ENCODE measurements around the gene POU2AF1. TPM values are rescaled to one million over a fixed set of nuclear protein-coding genes. Genes with fewer than 3 reads are reported as not detected.

The POU2AF1 gene
- total and polyA plus RNA-seq, 2 experiments from 2014 or later = not detected

DNA sequence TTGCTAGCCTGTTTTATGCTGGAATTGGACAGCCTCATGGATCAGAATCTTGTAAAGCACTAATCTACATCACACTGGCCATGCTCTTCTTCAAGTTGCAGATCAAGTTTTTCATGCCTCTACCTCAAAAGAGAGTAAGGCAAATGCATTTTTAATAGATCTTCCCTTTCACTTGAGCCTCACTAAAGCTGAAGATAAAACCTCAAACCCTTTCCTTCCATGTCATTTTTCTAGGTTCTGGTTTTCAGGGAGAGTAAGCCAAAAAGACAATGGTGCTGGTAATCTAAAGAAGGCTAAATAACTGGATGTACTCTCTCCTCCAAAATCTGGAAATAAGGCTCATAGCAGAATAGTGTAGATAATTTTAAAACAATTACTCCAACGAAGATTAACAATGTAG lies 28.3 kb downstream of the POU2AF1 start:
- H3K27ac Mint-ChIP-seq = no peak overlapping the region
- H3K79me2 ChIP-seq (replicated peaks; ENCODE audit: insufficient read depth) = no peaks in the 10 kb centered on the region
- H3K36me3 ChIP-seq (ENCODE audit: insufficient read depth) = no peaks in the 10 kb centered on the region
- H3K27me3 ChIP-seq (ENCODE audit: insufficient read depth) = no peaks in the 10 kb centered on the region
- peaks cover 2% of the 10 kb centered on the region for H3K27me3 Mint-ChIP-seq (ENCODE audit: insufficient read depth, low read depth, poor library complexity)
- no peak overlapping the region for H3K27ac ChIP-seq (ENCODE audit: low read depth)
- H3K4me3 Mint-ChIP-seq = no peak overlapping the region
- ATAC-seq (no peak), DNase-seq (ENCODE audit: low spot score) (no peak)
- 0 out of 2 replicates have a peak, but pooled peaks cover 3% of the 10 kb centered on the region for H3K9me2 ChIP-seq (ENCODE audit: insufficient read depth)
- H3K4me1 Mint-ChIP-seq = no peaks in the 10 kb centered on the region
- H3K4me3 ChIP-seq = no peak overlapping the region
- no peaks in the 10 kb centered on the region for H3K9me3 Mint-ChIP-seq
- H4K20me1 ChIP-seq (replicated peaks; ENCODE audit: insufficient read depth) = no peaks in the 10 kb centered on the region
- TF ChIP-seq ZNF331 (CRISPR knock-in tag; IDR thresholded peaks at IDR 0.05; ENCODE audit: low read depth) (no peak), CREB1 (CRISPR knock-in tag; IDR thresholded peaks at IDR 0.05; ENCODE audit: low read depth) (no peak), STAT1 (IDR thresholded peaks at IDR 0.05; ENCODE audit: unreplicated experiment) (no peak), ZNF114 (CRISPR knock-in tag; IDR thresholded peaks at IDR 0.05) (no peak), NANOG (IDR thresholded peaks at IDR 0.05; ENCODE audit: borderline replicate concordance) (no peak)
- H3F3A ChIP-seq (replicated peaks; ENCODE audit: low read depth) = no peaks in the 10 kb centered on the region
- no peaks in the 10 kb centered on the region for H3K36me3 Mint-ChIP-seq (ENCODE audit: low read depth)
- H3K4me1 ChIP-seq (ENCODE audit: insufficient read depth) = no peaks in the 10 kb centered on the region
- H3K4me2 ChIP-seq = no peak overlapping the region
- peak overlapping the region; percentile 29; the same call in 1 of the 2 replicates for H2AFZ ChIP-seq

DNA sequence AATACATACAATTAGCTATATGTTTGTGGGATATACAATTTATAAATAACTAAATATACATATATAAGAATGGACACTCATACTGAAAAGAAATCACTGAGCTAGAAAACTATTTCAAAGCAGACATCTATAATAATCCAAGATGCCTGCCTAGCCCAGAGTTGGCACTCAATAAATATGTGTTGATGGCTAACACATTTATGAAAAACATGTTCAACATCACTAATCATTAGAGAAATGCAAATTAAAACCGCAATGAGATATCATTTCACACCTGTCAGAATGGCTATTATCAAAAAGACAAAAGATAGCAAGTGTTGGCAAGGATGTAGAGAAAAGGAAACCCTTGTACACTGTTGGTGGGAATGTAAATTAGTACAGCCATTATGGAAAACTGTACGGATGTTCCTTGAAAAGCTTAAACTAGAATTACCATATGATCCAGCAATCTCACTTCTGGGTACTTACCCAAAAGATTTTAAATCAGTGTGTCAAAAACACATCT lies 29.8 kb downstream of the POU2AF1 start:
- DNase-seq (ENCODE audit: low spot score) (no peak), ATAC-seq (no peak)
- Histone ChIP-seq H3K27ac (ENCODE audit: low read depth) (no peak overlapping the region), H3K9me2 (ENCODE audit: insufficient read depth) (0 out of 2 replicates have a peak, but pooled peaks cover 3% of the 10 kb centered on the region), H3K4me3 (no peak overlapping the region), H3K79me2 (replicated peaks; ENCODE audit: insufficient read depth) (no peaks in the 10 kb centered on the region), H4K20me1 (replicated peaks; ENCODE audit: insufficient read depth) (no peaks in the 10 kb centered on the region), H3K36me3 (ENCODE audit: insufficient read depth) (no peaks in the 10 kb centered on the region), H2AFZ (no peak overlapping the region), H3K27me3 (ENCODE audit: insufficient read depth) (no peaks in the 10 kb centered on the region), H3F3A (replicated peaks; ENCODE audit: low read depth) (no peaks in the 10 kb centered on the region), H3K4me2 (no peak overlapping the region), H3K4me1 (ENCODE audit: insufficient read depth) (no peaks in the 10 kb centered on the region)
- TF ChIP-seq CREB1 (CRISPR knock-in tag; IDR thresholded peaks at IDR 0.05; ENCODE audit: low read depth) (no peak), NANOG (IDR thresholded peaks at IDR 0.05; ENCODE audit: borderline replicate concordance) (no peak), STAT1 (IDR thresholded peaks at IDR 0.05; ENCODE audit: unreplicated experiment) (no peak)
- TF ChIP-seq, protein P1, sequence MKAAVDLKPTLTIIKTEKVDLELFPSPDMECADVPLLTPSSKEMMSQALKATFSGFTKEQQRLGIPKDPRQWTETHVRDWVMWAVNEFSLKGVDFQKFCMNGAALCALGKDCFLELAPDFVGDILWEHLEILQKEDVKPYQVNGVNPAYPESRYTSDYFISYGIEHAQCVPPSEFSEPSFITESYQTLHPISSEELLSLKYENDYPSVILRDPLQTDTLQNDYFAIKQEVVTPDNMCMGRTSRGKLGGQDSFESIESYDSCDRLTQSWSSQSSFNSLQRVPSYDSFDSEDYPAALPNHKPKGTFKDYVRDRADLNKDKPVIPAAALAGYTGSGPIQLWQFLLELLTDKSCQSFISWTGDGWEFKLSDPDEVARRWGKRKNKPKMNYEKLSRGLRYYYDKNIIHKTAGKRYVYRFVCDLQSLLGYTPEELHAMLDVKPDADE (IDR thresholded peaks at IDR 0.05) = no peak
- TF ChIP-seq, protein P2, sequence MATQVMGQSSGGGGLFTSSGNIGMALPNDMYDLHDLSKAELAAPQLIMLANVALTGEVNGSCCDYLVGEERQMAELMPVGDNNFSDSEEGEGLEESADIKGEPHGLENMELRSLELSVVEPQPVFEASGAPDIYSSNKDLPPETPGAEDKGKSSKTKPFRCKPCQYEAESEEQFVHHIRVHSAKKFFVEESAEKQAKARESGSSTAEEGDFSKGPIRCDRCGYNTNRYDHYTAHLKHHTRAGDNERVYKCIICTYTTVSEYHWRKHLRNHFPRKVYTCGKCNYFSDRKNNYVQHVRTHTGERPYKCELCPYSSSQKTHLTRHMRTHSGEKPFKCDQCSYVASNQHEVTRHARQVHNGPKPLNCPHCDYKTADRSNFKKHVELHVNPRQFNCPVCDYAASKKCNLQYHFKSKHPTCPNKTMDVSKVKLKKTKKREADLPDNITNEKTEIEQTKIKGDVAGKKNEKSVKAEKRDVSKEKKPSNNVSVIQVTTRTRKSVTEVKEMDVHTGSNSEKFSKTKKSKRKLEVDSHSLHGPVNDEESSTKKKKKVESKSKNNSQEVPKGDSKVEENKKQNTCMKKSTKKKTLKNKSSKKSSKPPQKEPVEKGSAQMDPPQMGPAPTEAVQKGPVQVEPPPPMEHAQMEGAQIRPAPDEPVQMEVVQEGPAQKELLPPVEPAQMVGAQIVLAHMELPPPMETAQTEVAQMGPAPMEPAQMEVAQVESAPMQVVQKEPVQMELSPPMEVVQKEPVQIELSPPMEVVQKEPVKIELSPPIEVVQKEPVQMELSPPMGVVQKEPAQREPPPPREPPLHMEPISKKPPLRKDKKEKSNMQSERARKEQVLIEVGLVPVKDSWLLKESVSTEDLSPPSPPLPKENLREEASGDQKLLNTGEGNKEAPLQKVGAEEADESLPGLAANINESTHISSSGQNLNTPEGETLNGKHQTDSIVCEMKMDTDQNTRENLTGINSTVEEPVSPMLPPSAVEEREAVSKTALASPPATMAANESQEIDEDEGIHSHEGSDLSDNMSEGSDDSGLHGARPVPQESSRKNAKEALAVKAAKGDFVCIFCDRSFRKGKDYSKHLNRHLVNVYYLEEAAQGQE (IDR thresholded peaks at IDR 0.05; ENCODE audit: unreplicated experiment) = no peak
- H3K4me3 Mint-ChIP-seq = no peak overlapping the region
- no peaks in the 10 kb centered on the region for H3K4me1 Mint-ChIP-seq
- H3K27me3 Mint-ChIP-seq (ENCODE audit: insufficient read depth, low read depth, poor library complexity) = no peaks in the 10 kb centered on the region
- no peaks in the 10 kb centered on the region for H3K36me3 Mint-ChIP-seq (ENCODE audit: low read depth)
- H3K9me3 Mint-ChIP-seq = no peaks in the 10 kb centered on the region
- no peak overlapping the region for H3K27ac Mint-ChIP-seq

All from GM23338 (cell line).